ENCODE results near the gene MIA2.

MIA2 gene

GRCh38 chr14:39233680-39234326, at the start of gene MIA2:
Gene MIA2 (plus strand): TSS chr14:39233915. CDS start chr14:39234115, 200 bp downstream.
- TF ChIP-seq GATA3 (IDR thresholded peaks at IDR 0.05; ENCODE audit: low read depth, low read length): no peak
- no peak for TF ChIP-seq GATA2 (IDR thresholded peaks at IDR 0.05; ENCODE audit: low read depth, low read length)

- no peak for TF ChIP-seq GATA2 (IDR thresholded peaks at IDR 0.05; ENCODE audit: low read depth, low read length)
- no peak for TF ChIP-seq GATA3 (IDR thresholded peaks at IDR 0.05; ENCODE audit: low read depth, low read length)
Observed at GRCh38 chr14:39184628-39185255, 49.0 kb upstream of the MIA2 start.

GRCh38 chr14:39185256-39186049, 48.3 kb upstream of the MIA2 start:
- TF ChIP-seq GATA3 (IDR thresholded peaks at IDR 0.05; ENCODE audit: low read depth, low read length) (no peak), GATA2 (IDR thresholded peaks at IDR 0.05; ENCODE audit: low read depth, low read length) (no peak)

GRCh38 chr14:39186941-39187525, 46.7 kb upstream of the MIA2 start:
- TF ChIP-seq GATA3 (IDR thresholded peaks at IDR 0.05; ENCODE audit: low read depth, low read length) (no peak), GATA2 (IDR thresholded peaks at IDR 0.05; ENCODE audit: low read depth, low read length) (no peak)

GRCh38 chr14:39203659-39204606, 29.8 kb upstream of the MIA2 start:
- TF ChIP-seq GATA3 (IDR thresholded peaks at IDR 0.05; ENCODE audit: low read depth, low read length) (no peak), GATA2 (IDR thresholded peaks at IDR 0.05; ENCODE audit: low read depth, low read length) (no peak)

- no peak for TF ChIP-seq GATA2 (IDR thresholded peaks at IDR 0.05; ENCODE audit: low read depth, low read length)
- TF ChIP-seq GATA3 (IDR thresholded peaks at IDR 0.05; ENCODE audit: low read depth, low read length): no peak
Observed at GRCh38 chr14:39211109-39211741, 22.5 kb upstream of the MIA2 start.

- no peak for TF ChIP-seq GATA2 (IDR thresholded peaks at IDR 0.05; ENCODE audit: low read depth, low read length)
- no peak for TF ChIP-seq GATA3 (IDR thresholded peaks at IDR 0.05; ENCODE audit: low read depth, low read length)
Observed at GRCh38 chr14:39212034-39212433, 21.7 kb upstream of the MIA2 start.

GRCh38 chr14:39212693-39213092, 21.0 kb upstream of the MIA2 start:
- no peak for TF ChIP-seq GATA2 (IDR thresholded peaks at IDR 0.05; ENCODE audit: low read depth, low read length)
- no peak for TF ChIP-seq GATA3 (IDR thresholded peaks at IDR 0.05; ENCODE audit: low read depth, low read length)

- TF ChIP-seq GATA2 (IDR thresholded peaks at IDR 0.05; ENCODE audit: low read depth, low read length): no peak
- no peak for TF ChIP-seq GATA3 (IDR thresholded peaks at IDR 0.05; ENCODE audit: low read depth, low read length)
Observed at GRCh38 chr14:39217214-39217879, 16.4 kb upstream of the MIA2 start.

GRCh38 chr14:39218171-39218769, 15.4 kb upstream of the MIA2 start:
- TF ChIP-seq GATA3 (IDR thresholded peaks at IDR 0.05; ENCODE audit: low read depth, low read length): no peak
- no peak for TF ChIP-seq GATA2 (IDR thresholded peaks at IDR 0.05; ENCODE audit: low read depth, low read length)

GRCh38 chr14:39219075-39219499, 14.6 kb upstream of the MIA2 start:
- TF ChIP-seq GATA2 (IDR thresholded peaks at IDR 0.05; ENCODE audit: low read depth, low read length) (no peak), GATA3 (IDR thresholded peaks at IDR 0.05; ENCODE audit: low read depth, low read length) (no peak)

GRCh38 chr14:39228044-39228443, 5.7 kb upstream of the MIA2 start:
- no peak for TF ChIP-seq GATA3 (IDR thresholded peaks at IDR 0.05; ENCODE audit: low read depth, low read length)
- no peak for TF ChIP-seq GATA2 (IDR thresholded peaks at IDR 0.05; ENCODE audit: low read depth, low read length)
